HG03175 (cell line): ENCODE measurements around the gene VSIG4.
"Not testable (repeated sequence)": the region's sequence is repeated elsewhere in the genome, so short reads cannot be mapped to it uniquely, and the experiment has no call there.

ENCODE experiments used
- ATAC-seq: cut with Tn5 transposase; IDR thresholded peaks from one replicate; pipeline ENCODE4 v1.9.1; 2021; ENCODE audit warnings: mild to moderate bottlenecking, moderate library complexity; ENCODE audit not compliant: unreplicated experiment

Gene VSIG4

GRCh38 chrX:66039944-66040343 is at the start of gene VSIG4:
Gene VSIG4 (minus strand): TSS chrX:66040080. CDS start chrX:66039998, 82 bp downstream.
- no peak for ATAC-seq

GRCh38 chrX:66076801-66077200 is 36.9 kb upstream of the VSIG4 start:
- ATAC-seq: no peak

- no peak for ATAC-seq
Measured at GRCh38 chrX:66074920-66075879, 35.3 kb upstream of the VSIG4 start.

GRCh38 chrX:66071126-66071525 is 31.2 kb upstream of the VSIG4 start:
- no peak for ATAC-seq

GRCh38 chrX:66064261-66064660 is 24.4 kb upstream of the VSIG4 start:
- ATAC-seq: no peak

- not testable (repeated sequence) for ATAC-seq
Measured at GRCh38 chrX:66057019-66057418, 17.1 kb upstream of the VSIG4 start.

GRCh38 chrX:66054978-66055377 is 15.1 kb upstream of the VSIG4 start:
- no peak for ATAC-seq

- ATAC-seq: no peak
Measured at GRCh38 chrX:66053414-66053813, 13.5 kb upstream of the VSIG4 start.

- ATAC-seq: no peak
Measured at GRCh38 chrX:66051980-66052379, 12.1 kb upstream of the VSIG4 start.

- no peak for ATAC-seq
Measured at GRCh38 chrX:66050140-66050569, 10.3 kb upstream of the VSIG4 start.

GRCh38 chrX:66049056-66049455 is 9.2 kb upstream of the VSIG4 start:
- ATAC-seq: no peak

- ATAC-seq: peak; percentile 75
Measured at GRCh38 chrX:66046612-66047235, 6.8 kb upstream of the VSIG4 start.

GRCh38 chrX:66045894-66046293 is 6.0 kb upstream of the VSIG4 start:
- ATAC-seq: no peak

GRCh38 chrX:66043584-66043983 is 3.7 kb upstream of the VSIG4 start:
- no peak for ATAC-seq

GRCh38 chrX:66042307-66043077 is 2.6 kb upstream of the VSIG4 start:
- peak; percentile 44 for ATAC-seq

- ATAC-seq: no peak
Measured at GRCh38 chrX:66038115-66038514, 1.8 kb downstream of the VSIG4 start.

GRCh38 chrX:66036231-66036630 is 3.6 kb downstream of the VSIG4 start:
- ATAC-seq: no peak

- no peak for ATAC-seq
Measured at GRCh38 chrX:66035667-66036066, 4.2 kb downstream of the VSIG4 start.

GRCh38 chrX:66030505-66031317 is 9.2 kb downstream of the VSIG4 start:
- ATAC-seq: peak; percentile 50

GRCh38 chrX:66028936-66029335 is 10.9 kb downstream of the VSIG4 start:
- ATAC-seq: no peak
